Upper lobe of left lung (tissue), 6 donors: ENCODE results near the gene FBRSL1. TPM values are rescaled to one million over a fixed set of nuclear protein-coding genes. Genes with fewer than 3 reads are reported as not detected.

Experiments
- ATAC-seq, 2 donors: fragments of 200-7000 bp; cut with Tn5 transposase; one replicate each; pipeline ENCODE4 v1.9.1; 2022; ENCODE audit warnings: mild to moderate bottlenecking in 2 of 2, moderate library complexity in 2 of 2; ENCODE audit not compliant: low FRiP score in 2 of 2
- DNase-seq, 2 donors: peaks; one replicate each; pipeline ENCODE4 v3.0.0-alpha.2; 2019 to 2020
- H3K27ac ChIP-seq, 4 donors: fragments of 200-600 bp; sonication (generic); one replicate each; pipeline ENCODE4 v1.5.1; 2016 to 2019
- H3K27me3 ChIP-seq, 4 donors: fragments of 200-600 bp; sonication (generic); one replicate each; pipeline ENCODE4 v1.5.1; 2017 to 2019
- H3K36me3 ChIP-seq, 4 donors: fragments of 200-600 bp; sonication (generic); one replicate each; pipeline ENCODE4 v1.5.1; 2016 to 2019
- H3K4me1 ChIP-seq, 4 donors: fragments of 200-600 bp; sonication (generic); one replicate each; pipeline ENCODE4 v1.5.1; 2018 to 2019
- H3K4me3 ChIP-seq, 4 donors: fragments of 200-600 bp; sonication (generic); one replicate each; pipeline ENCODE4 v1.5.1; 2017 to 2019; ENCODE audit warnings: mild to moderate bottlenecking in 2 of 4, moderate library complexity in 1 of 4
- H3K9me3 ChIP-seq, 4 donors: fragments of 200-600 bp; sonication (generic); one replicate each; pipeline ENCODE4 v1.5.1; 2018 to 2019
- CTCF ChIP-seq, 6 experiments: fragments of 450-650 bp in 4 of 6; fragments of 200-600 bp in 2 of 6; sonication (generic) in 2 of 6; IDR thresholded peaks; one replicate each; pipeline ENCODE4 v1.5.1; 2016 to 2019; ENCODE audit warnings: antibody characterized with exemption in 6 of 6
- EP300 ChIP-seq, 4 donors: sonication (generic); formaldehyde crosslinking; IDR thresholded peaks; one replicate each; pipeline ENCODE4 v1.5.1; 2017; ENCODE audit warnings: antibody characterized with exemption in 4 of 4, control low read depth in 2 of 4
- POLR2A ChIP-seq, 4 donors: fragments of 450-650 bp; IDR thresholded peaks; one replicate each; pipeline ENCODE4 v1.5.1; 2016 to 2017; ENCODE audit warnings: antibody characterized with exemption in 4 of 4, mild to moderate bottlenecking in 2 of 4
- POLR2AphosphoS5 ChIP-seq, 2 donors: sonication (generic); formaldehyde crosslinking; IDR thresholded peaks; one replicate each; pipeline ENCODE4 v1.5.1; 2017; ENCODE audit warnings: antibody characterized with exemption in 2 of 2
- WGBS, 2 donors: methylation state at CpG; one replicate each; pipeline ENCODE4 v1.1.5; 2017 to 2018; 5-methylcytosine and 5-hydroxymethylcytosine counted together
- total RNA-seq, 6 donors: library from RNA; depleted of rRNA in 4 of 6; stranded (reverse); fragments of >200 nt in 4 of 6; gene quantifications; one replicate each; pipeline versions ENCODE4 v1.1.0 to v1.2.1, GENCODE V29; 2016 to 2021
- donor health status: DM: no; HTN: no; CAD: no; lungs with moderate emphysema.
- donor health status: DM: no; HTN: yes; CAD: no; lungs with severe emphysema.

The FBRSL1 gene
- total RNA-seq, 6 donors from 2014 or later, result 16.0 to 53.0 (median 44.1) TPM

GRCh38 chr12:132487311-132487741 lies 2.6 kb upstream of the FBRSL1 start:
- no peak for TF ChIP-seq CTCF (IDR thresholded peaks at IDR 0.05)
- no peak for TF ChIP-seq POLR2AphosphoS5 (IDR thresholded peaks at IDR 0.05)
- TF ChIP-seq EP300 (IDR thresholded peaks at IDR 0.05), result no peak
- no peak for TF ChIP-seq POLR2A (IDR thresholded peaks at IDR 0.05)
- ATAC-seq (no peak), DNase-seq (peak in 1 of 2 donors; percentile 63)
- no peak overlapping the region for H3K27ac ChIP-seq
- no peak overlapping the region for H3K4me3 ChIP-seq
- H3K4me1 ChIP-seq, result peaks cover 23 to 33% (median 29%) of the 10 kb centered on the region in 4 donors
- H3K36me3 ChIP-seq, result no peaks in the 10 kb centered on the region
- no peaks in the 10 kb centered on the region for H3K27me3 ChIP-seq
- no peaks in the 10 kb centered on the region for H3K9me3 ChIP-seq
- 93 to 97% methylated on average over 7 to 10 of the region's 14 CpGs for WGBS, 2 donors

- peak; percentile 55 to 63 for DNase-seq
- peaks cover 32 to 44% (median 39%) of the 10 kb centered on the region in 4 donors for H3K4me1 ChIP-seq
- 30 to 32% methylated on average over 22 of the region's 23 CpGs for WGBS, 2 donors
- H3K36me3 ChIP-seq, result no peaks in the 10 kb centered on the region
- H3K27ac ChIP-seq, result peak overlapping the region; percentile 88 to 95 (median 91)
- peak in 1 of 6 experiments; percentile 5 for TF ChIP-seq CTCF (IDR thresholded peaks at IDR 0.05)
- TF ChIP-seq POLR2AphosphoS5 (IDR thresholded peaks at IDR 0.05), result peak; percentile 12 to 41
- no peak for TF ChIP-seq EP300 (IDR thresholded peaks at IDR 0.05)
- peak in 1 of 4 donors; percentile 48 for TF ChIP-seq POLR2A (IDR thresholded peaks at IDR 0.05)
- ATAC-seq, result peak; percentile 33 to 43
- H3K27me3 ChIP-seq, result no peaks in the 10 kb centered on the region
- H3K4me3 ChIP-seq, result peak overlapping the region in 3 of 4 donors; percentile 71 to 92 (median 91)
- H3K9me3 ChIP-seq, result no peaks in the 10 kb centered on the region
These were observed 1.5 kb upstream of the FBRSL1 start for GRCh38 chr12:132488127-132489077.

DNA sequence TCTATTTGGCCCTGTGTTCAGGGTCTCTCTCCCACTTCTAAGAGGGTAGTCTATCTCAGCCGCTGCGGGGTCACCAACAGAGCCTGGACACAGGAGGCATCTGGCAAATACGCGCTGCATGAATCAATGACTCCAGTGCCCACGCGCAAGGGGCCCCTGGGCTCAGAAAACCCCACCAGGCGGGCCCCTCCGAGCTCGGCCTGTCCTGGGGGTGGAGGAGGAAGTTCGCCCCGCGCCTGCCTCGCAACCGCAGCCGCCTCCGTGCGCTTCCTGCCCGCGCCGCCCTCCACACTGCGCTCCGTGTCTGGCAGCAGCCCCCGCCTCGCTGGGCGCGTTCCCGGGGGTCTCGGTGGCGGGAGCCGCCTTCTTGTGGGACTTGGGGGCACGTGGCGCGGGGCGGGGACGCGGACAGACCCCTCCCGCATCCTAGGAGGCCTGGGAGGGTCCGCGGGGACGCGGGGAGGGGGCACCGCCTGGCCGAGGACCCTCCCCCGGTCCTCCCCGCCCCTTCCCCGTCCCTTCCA lies 811 bp upstream of the FBRSL1 start:
- ATAC-seq (peak in 1 of 2 donors; percentile 65), DNase-seq (peak; percentile 58 to 93)
- H3K36me3 ChIP-seq, result no peaks in the 10 kb centered on the region
- H3K4me1 ChIP-seq, result peaks cover 39 to 51% (median 47%) of the 10 kb centered on the region in 4 donors
- peak overlapping the region; percentile 71 to 92 (median 91) for H3K4me3 ChIP-seq
- H3K9me3 ChIP-seq, result no peaks in the 10 kb centered on the region
- TF ChIP-seq CTCF (IDR thresholded peaks at IDR 0.05) (peak in 1 of 6 experiments; percentile 29), EP300 (IDR thresholded peaks at IDR 0.05) (no peak), POLR2AphosphoS5 (IDR thresholded peaks at IDR 0.05) (no peak)
- no peaks in the 10 kb centered on the region for H3K27me3 ChIP-seq
- 4 to 8% methylated on average over 7 to 21 of the region's 46 CpGs for whole genome bisulfite sequencing, 2 donors
- peak overlapping the region; percentile 88 to 95 (median 91) for H3K27ac ChIP-seq

- Histone ChIP-seq H3K4me1 (peaks cover 53 to 66% (median 60%) of the 10 kb centered on the region in 4 donors), H3K4me3 (peak overlapping the region; percentile 58 to 85 (median 70)), H3K27ac (peak overlapping the region in 3 of 4 donors; percentile 58 to 73 (median 71)), H3K9me3 (no peaks in the 10 kb centered on the region), H3K27me3 (no peaks in the 10 kb centered on the region), H3K36me3 (no peaks in the 10 kb centered on the region)
- 0% methylated on average over 3 to 28 of the region's 110 CpGs for WGBS, 2 donors
- DNase-seq (peak in 1 of 2 donors; percentile 90), ATAC-seq (no peak)
- no peak for TF ChIP-seq POLR2AphosphoS5 (IDR thresholded peaks at IDR 0.05)
- no peak for TF ChIP-seq POLR2A (IDR thresholded peaks at IDR 0.05)
These were observed 629 bp downstream of the FBRSL1 start for GRCh38 chr12:132490422-132491137.
